Upper lobe of left lung (tissue), 4 donors: ENCODE data around the gene ARHGEF12.

Source experiments
- CTCF ChIP-seq, 6 experiments: fragments of 450-650 bp in 4 of 6; fragments of 200-600 bp in 2 of 6; sonication (generic) in 2 of 6; IDR thresholded peaks; one replicate each; pipeline ENCODE4 v1.5.1; 2016 to 2019; ENCODE audit warnings: antibody characterized with exemption in 6 of 6
- POLR2A ChIP-seq, 4 donors: fragments of 450-650 bp; IDR thresholded peaks; one replicate each; pipeline ENCODE4 v1.5.1; 2016 to 2017; ENCODE audit warnings: antibody characterized with exemption in 4 of 4, mild to moderate bottlenecking in 2 of 4

GRCh38 chr11:120346233-120346632 lies 10.0 kb downstream of the ARHGEF12 start:
- TF ChIP-seq CTCF (IDR thresholded peaks at IDR 0.05) (no peak), POLR2A (IDR thresholded peaks at IDR 0.05) (no peak)
